HG03097 (cell line): ENCODE results near the gene TFAP2E.

ENCODE experiments used
- ATAC-seq: cut with Tn5 transposase; IDR thresholded peaks from one replicate; pipeline ENCODE4 v1.9.1; 2021; ENCODE audit not compliant: unreplicated experiment, low FRiP score

TFAP2E gene

GRCh38 chr1:35591211-35591610 is 18.1 kb downstream of the TFAP2E start:
- no peak for ATAC-seq

- no peak for ATAC-seq
Measured at GRCh38 chr1:35592991-35593769, 20.1 kb downstream of the TFAP2E start.

GRCh38 chr1:35594005-35594760 is 21.1 kb downstream of the TFAP2E start:
- ATAC-seq = no peak

- no peak for ATAC-seq
Measured at GRCh38 chr1:35595684-35596083, 22.6 kb downstream of the TFAP2E start.

GRCh38 chr1:35597870-35598269 is 24.8 kb downstream of the TFAP2E start:
- ATAC-seq = no peak

- no peak for ATAC-seq
Measured at GRCh38 chr1:35598895-35599294, 25.8 kb downstream of the TFAP2E start.

- no peak for ATAC-seq
Measured at GRCh38 chr1:35599411-35599810, 26.3 kb downstream of the TFAP2E start.

- no peak for ATAC-seq
Measured at GRCh38 chr1:35600593-35600992, 27.5 kb downstream of the TFAP2E start.

- ATAC-seq = no peak
Measured at GRCh38 chr1:35603468-35603867, 30.4 kb downstream of the TFAP2E start.

- no peak for ATAC-seq
Measured at GRCh38 chr1:35603941-35604340, 30.8 kb downstream of the TFAP2E start.

GRCh38 chr1:35605071-35605866 is 32.2 kb downstream of the TFAP2E start:
- ATAC-seq = no peak

- no peak for ATAC-seq
Measured at GRCh38 chr1:35605867-35606182, 32.7 kb downstream of the TFAP2E start.

GRCh38 chr1:35611655-35612054 is 38.5 kb downstream of the TFAP2E start:
- ATAC-seq = no peak

- ATAC-seq = no peak
Measured at GRCh38 chr1:35615440-35615839, 42.3 kb downstream of the TFAP2E start.

GRCh38 chr1:35619237-35620121 is 46.4 kb downstream of the TFAP2E start:
- ATAC-seq = no peak

- no peak for ATAC-seq
Measured at GRCh38 chr1:35622510-35623178, 49.5 kb downstream of the TFAP2E start.

- ATAC-seq = no peak
Measured at GRCh38 chr1:35623832-35624231, 50.7 kb downstream of the TFAP2E start.

- ATAC-seq = no peak
Measured at GRCh38 chr1:35629051-35629450, 55.9 kb downstream of the TFAP2E start.

GRCh38 chr1:35631396-35631795 is 58.3 kb downstream of the TFAP2E start:
- ATAC-seq = no peak

GRCh38 chr1:35633547-35633946 is 60.4 kb downstream of the TFAP2E start:
- no peak for ATAC-seq
